Muscle of leg (tissue), 11 donors: ENCODE data around the gene ST3GAL3. TPM values are rescaled to one million over a fixed set of nuclear protein-coding genes. Genes with fewer than 3 reads are reported as not detected.

ENCODE experiments used
- DNase-seq: peaks from one replicate; pipeline ENCODE4 v3.0.0; 2013
- H3K27ac ChIP-seq: one replicate; pipeline ENCODE4 v1.5.1; 2013; ENCODE audit warnings: mild to moderate bottlenecking, low read length, control low read depth
- H3K27me3 ChIP-seq: one replicate; pipeline ENCODE4 v1.6.1; 2013; ENCODE audit warnings: low read length; ENCODE audit not compliant: control insufficient read depth, insufficient read depth
- H3K36me3 ChIP-seq: one replicate; pipeline ENCODE4 v1.6.1; 2013; ENCODE audit warnings: low read length; ENCODE audit not compliant: control insufficient read depth, insufficient read depth
- H3K4me1 ChIP-seq: one replicate; pipeline ENCODE4 v1.6.1; 2013; ENCODE audit warnings: low read length; ENCODE audit not compliant: control insufficient read depth, insufficient read depth
- H3K4me3 ChIP-seq: one replicate; pipeline ENCODE4 v1.5.1; 2013; ENCODE audit warnings: low read length, control low read depth
- H3K9me3 ChIP-seq: replicated peaks from 2 replicates; pipeline ENCODE4 v1.6.1; 2013; ENCODE audit warnings: low read depth, low read length; ENCODE audit not compliant: control insufficient read depth
- WGBS: methylation state at CpG from one replicate; pipeline ENCODE4 v1.1.5; 2013; ENCODE audit warnings: missing lambda C conversion rate; ENCODE audit not compliant: insufficient coverage; 5-methylcytosine and 5-hydroxymethylcytosine counted together
- polyA plus RNA-seq, 8 donors: library from polyadenylated mRNA; unstranded; fragments of 120-200 nt; gene quantifications; one replicate each; pipeline versions ENCODE4 v1.2.1 to v1.2.3, GENCODE V29; 2013; ENCODE audit warnings: inconsistent platforms in 1 of 8, low replicate concordance in 1 of 8; ENCODE audit not compliant: insufficient read length in 8 of 8, insufficient read depth in 1 of 8
- total RNA-seq: library from RNA; stranded (reverse); fragments of 120-200 nt; gene quantifications from one replicate; pipeline ENCODE4 v1.2.4, GENCODE V29; 2013

Gene ST3GAL3
- total and polyA plus RNA-seq, 9 donors: 21.5 to 34.9 (median 32.6) TPM

GRCh38 chr1:43976890-43977289 lies 269.6 kb downstream of the ST3GAL3 start:
- Histone ChIP-seq H3K4me3 (no peak overlapping the region), H3K27ac (no peak overlapping the region), H3K4me1 (peaks cover 38% of the 10 kb centered on the region), H3K9me3 (no peaks in the 10 kb centered on the region), H3K36me3 (peaks cover 44% of the 10 kb centered on the region), H3K27me3 (no peaks in the 10 kb centered on the region)
- DNase-seq: no peak
- WGBS: 89% methylated on average over 8 of the region's 8 CpGs

- no peaks in the 10 kb centered on the region for H3K27me3 ChIP-seq
- H3K27ac ChIP-seq: no peak overlapping the region
- H3K4me1 ChIP-seq: peaks cover 38% of the 10 kb centered on the region
- H3K4me3 ChIP-seq: no peak overlapping the region
- DNase-seq: no peak
- no peaks in the 10 kb centered on the region for H3K9me3 ChIP-seq
- H3K36me3 ChIP-seq: peaks cover 38% of the 10 kb centered on the region
- WGBS: 83% methylated on average over 2 of the region's 9 CpGs
These were observed 270.3 kb downstream of the ST3GAL3 start for GRCh38 chr1:43977376-43978263.

GRCh38 chr1:43978264-43978550 lies 270.9 kb downstream of the ST3GAL3 start:
- Histone ChIP-seq H3K27ac (no peak overlapping the region), H3K4me1 (peaks cover 38% of the 10 kb centered on the region), H3K4me3 (no peak overlapping the region), H3K27me3 (no peaks in the 10 kb centered on the region), H3K36me3 (peaks cover 32% of the 10 kb centered on the region), H3K9me3 (no peaks in the 10 kb centered on the region)
- WGBS: 80% methylated on average over 1 of the region's 5 CpGs
- no peak for DNase-seq

- H3K4me1 ChIP-seq: peaks cover 38% of the 10 kb centered on the region
- 3% methylated on average over 54 of the region's 54 CpGs for WGBS
- peaks cover 29% of the 10 kb centered on the region for H3K36me3 ChIP-seq
- no peaks in the 10 kb centered on the region for H3K27me3 ChIP-seq
- H3K9me3 ChIP-seq: no peaks in the 10 kb centered on the region
- DNase-seq: peak; percentile 66
- H3K4me3 ChIP-seq: peak within 1 kb of the TSS; percentile 70
- H3K27ac ChIP-seq: peak within 1 kb of the TSS; percentile 59
These were observed 271.4 kb downstream of the ST3GAL3 start, which contains the start of gene B4GALT2 for GRCh38 chr1:43978551-43979260. Gene B4GALT2, plus strand, starts transcription at chr1:43979210. Its CDS starts 1,951 bp downstream, at chr1:43981161.

GRCh38 chr1:43979261-43979527 lies 271.9 kb downstream of the ST3GAL3 start:
- Histone ChIP-seq H3K9me3 (no peaks in the 10 kb centered on the region), H3K36me3 (peaks cover 30% of the 10 kb centered on the region), H3K4me3 (peak overlapping the region; percentile 50), H3K27ac (no peak overlapping the region), H3K27me3 (no peaks in the 10 kb centered on the region), H3K4me1 (peaks cover 35% of the 10 kb centered on the region)
- DNase-seq: no peak
- 0% methylated on average over 45 of the region's 45 CpGs for WGBS

- peak overlapping the region; percentile 50 for H3K4me3 ChIP-seq
- no peaks in the 10 kb centered on the region for H3K27me3 ChIP-seq
- 1% methylated on average over 37 of the region's 45 CpGs for WGBS
- DNase-seq: peak; percentile 67
- peaks cover 33% of the 10 kb centered on the region for H3K4me1 ChIP-seq
- H3K27ac ChIP-seq: peak overlapping the region; percentile 59
- no peaks in the 10 kb centered on the region for H3K9me3 ChIP-seq
- H3K36me3 ChIP-seq: peaks cover 35% of the 10 kb centered on the region
These were observed 272.4 kb downstream of the ST3GAL3 start for GRCh38 chr1:43979528-43980254.

GRCh38 chr1:43980255-43981134 lies 273.2 kb downstream of the ST3GAL3 start:
- 50% methylated on average over 9 of the region's 13 CpGs for WGBS
- no peak for DNase-seq
- peak overlapping the region; percentile 50 for H3K4me3 ChIP-seq
- no peaks in the 10 kb centered on the region for H3K9me3 ChIP-seq
- peaks cover 29% of the 10 kb centered on the region for H3K4me1 ChIP-seq
- peaks cover 41% of the 10 kb centered on the region for H3K36me3 ChIP-seq
- H3K27ac ChIP-seq: peak overlapping the region; percentile 59
- H3K27me3 ChIP-seq: no peaks in the 10 kb centered on the region

Other genes with a start within 250 kb of the ST3GAL3 start
- 9.3 TPM for gene PTPRF, start 176.7 kb upstream of the ST3GAL3 start, total RNA-seq
- gene PTPRF, start 176.7 kb upstream of the ST3GAL3 start, polyA plus RNA-seq: 10 to 100 TPM; 13.0 to 41.2 (median 21.5) TPM
- gene KDM4A, start 57.4 kb upstream of the ST3GAL3 start, total RNA-seq: 21.3 TPM
- 10 to 100 TPM; 18.1 to 29.5 (median 23.2) TPM for gene KDM4A, start 57.4 kb upstream of the ST3GAL3 start, polyA plus RNA-seq
- gene ARTN, start 226.3 kb downstream of the ST3GAL3 start, total RNA-seq: 0.49 TPM
- 1 to 10 TPM in 5 of 8 donors, under 1 TPM in 3; 0.74 to 2.4 (median 1.2) TPM for gene ARTN, start 226.3 kb downstream of the ST3GAL3 start, polyA plus RNA-seq
- gene IPO13, start 239.4 kb downstream of the ST3GAL3 start, total RNA-seq: 15.6 TPM
- gene IPO13, start 239.4 kb downstream of the ST3GAL3 start, polyA plus RNA-seq: 10 to 100 TPM; 18.4 to 28.7 (median 25.2) TPM